Hematopoietic multipotent progenitor cell (in vitro differentiated cells): Measurements from ENCODE around the gene OR4D2. TPM values are rescaled to one million over a fixed set of nuclear protein-coding genes. Genes with fewer than 3 reads are reported as not detected.

ENCODE experiments used
- DNase-seq, 3 donors: peaks; one replicate each; pipeline ENCODE4 v3.0.0-alpha.2; 2011 to 2015; ENCODE audit warnings: low read depth in 2 of 3, low spot score in 2 of 3
- total RNA-seq: library from RNA; depleted of rRNA; stranded (reverse); fragments of >200 nt; gene quantifications from one replicate; pipeline ENCODE4 v1.2.3, GENCODE V29; 2012

Gene OR4D2
- total RNA-seq, 1 donor: under 0.01 TPM

- DNase-seq: peak; percentile 25 to 78 (median 49)
Observed at GRCh38 chr17:58172369-58173071, 5.7 kb downstream of the OR4D2 start.

GRCh38 chr17:58174871-58175270 lies 8.1 kb downstream of the OR4D2 start:
- no peak for DNase-seq

- peak in 2 of 3 donors; percentile 21 to 53 for DNase-seq
Observed at GRCh38 chr17:58176200-58176599, 9.4 kb downstream of the OR4D2 start.

- no peak for DNase-seq
Observed at GRCh38 chr17:58181796-58182195, 15.0 kb downstream of the OR4D2 start.

- no peak for DNase-seq
Observed at GRCh38 chr17:58183514-58183913, 16.7 kb downstream of the OR4D2 start.

- peak in 1 of 3 donors; percentile 7 for DNase-seq
Observed at GRCh38 chr17:58184308-58184985, 17.7 kb downstream of the OR4D2 start.

- peak in 1 of 3 donors; percentile 6 for DNase-seq
Observed at GRCh38 chr17:58184986-58185761, 18.4 kb downstream of the OR4D2 start.

- no peak for DNase-seq
Observed at GRCh38 chr17:58186591-58186990, 19.8 kb downstream of the OR4D2 start.

GRCh38 chr17:58187063-58187462 lies 20.3 kb downstream of the OR4D2 start:
- DNase-seq: no peak

- no peak for DNase-seq
Observed at GRCh38 chr17:58187675-58188074, 20.9 kb downstream of the OR4D2 start.

- peak in 2 of 3 donors; percentile 30 to 58 for DNase-seq
Observed at GRCh38 chr17:58189436-58190146, 22.8 kb downstream of the OR4D2 start.

- DNase-seq: no peak
Observed at GRCh38 chr17:58191241-58191896, 24.6 kb downstream of the OR4D2 start.

GRCh38 chr17:58192612-58193011 lies 25.8 kb downstream of the OR4D2 start, which contains the start of gene EPX:
TSS of gene EPX (plus strand) at chr17:58192726. CDS start at chr17:58192847, 121 bp downstream.
- DNase-seq: no peak

- no peak for DNase-seq
Observed at GRCh38 chr17:58193641-58194255, 27.0 kb downstream of the OR4D2 start.

- no peak for DNase-seq
Observed at GRCh38 chr17:58195518-58196123, 28.8 kb downstream of the OR4D2 start.

- no peak for DNase-seq
Observed at GRCh38 chr17:58196610-58197009, 29.8 kb downstream of the OR4D2 start.

GRCh38 chr17:58200024-58200633 lies 33.3 kb downstream of the OR4D2 start:
- peak; percentile 6 to 69 (median 57) for DNase-seq

GRCh38 chr17:58202859-58203258 lies 36.1 kb downstream of the OR4D2 start:
- no peak for DNase-seq

GRCh38 chr17:58204796-58205195 lies 38.0 kb downstream of the OR4D2 start:
- no peak for DNase-seq
